HEK293 (cell line): ENCODE data around the gene ZBP1.

Experiments used
- CTCF ChIA-PET: fragments of 350-600 bp; formaldehyde crosslinking; extraction: SDS; loops from one replicate; lab custom pipeline; 2021; ENCODE audit warnings: antibody characterized with exemption; lab: Yijun Ruan, JAX
- POLR2A ChIA-PET: fragments of 300-600 bp; formaldehyde crosslinking; extraction: SDS; loops from one replicate; lab custom pipeline; 2020; ENCODE audit warnings: antibody characterized with exemption, inconsistent platforms; lab: Yijun Ruan, JAX
- H3K27ac ChIP-seq: fragments of 200-500 bp; sonication (Bioruptor generic); 2 replicates; pipeline ENCODE4 v1.5.1; 2014; ENCODE audit warnings: low read depth, low read length, control low read depth, inconsistent platforms; ENCODE audit errors: extremely low read depth
- H3K36me3 ChIP-seq, 2 experiments: fragments of 200-500 bp in 1 of 2; sonication (Bioruptor generic) in 1 of 2; 1 replicate in 1 of 2; 2 replicates in 1 of 2; pipeline ENCODE4 v1.5.1; 2014 to 2017; ENCODE audit warnings: inconsistent platforms in 2 of 2, low read length in 2 of 2; ENCODE audit not compliant: control insufficient read depth in 2 of 2, insufficient read depth in 1 of 2
- H3K4me1 ChIP-seq: fragments of 200-500 bp; sonication (Bioruptor generic); 2 replicates; pipeline ENCODE4 v1.5.1; 2014; ENCODE audit warnings: mild to moderate bottlenecking, low read length, inconsistent platforms; ENCODE audit not compliant: control insufficient read depth, insufficient read depth
- H3K4me3 ChIP-seq: 2 replicates; pipeline ENCODE4 v1.5.1; 2011; ENCODE audit warnings: low read depth, mild to moderate bottlenecking, control low read depth, low read length, moderate library complexity
- H3K9me3 ChIP-seq: fragments of 200-500 bp; sonication (Bioruptor generic); 2 replicates; pipeline ENCODE4 v1.5.1; 2014; ENCODE audit warnings: low read depth, low read length, inconsistent platforms; ENCODE audit not compliant: control insufficient read depth, insufficient read depth
- BCL6B ChIP-seq: fragments of 450-650 bp; formaldehyde crosslinking; IDR thresholded peaks from 2 replicates; pipeline ENCODE4 v1.5.1; 2017; ENCODE audit warnings: missing biosample characterization, missing genetic modification characterization
- GLIS1 ChIP-seq: fragments of 450-650 bp; formaldehyde crosslinking; IDR thresholded peaks from 2 replicates; pipeline ENCODE4 v1.5.1; 2016; ENCODE audit warnings: missing biosample characterization, missing genetic modification characterization
- HOXD13 ChIP-seq: sonication (generic); formaldehyde crosslinking; IDR thresholded peaks from 2 replicates; pipeline ENCODE4 v1.8.0; 2022; ENCODE audit warnings: missing genetic modification reagents, borderline replicate concordance
- KLF1 ChIP-seq: fragments of 450-650 bp; formaldehyde crosslinking; IDR thresholded peaks from 2 replicates; pipeline ENCODE4 v1.5.1; 2016; ENCODE audit warnings: missing biosample characterization, missing genetic modification characterization
- KLF9 ChIP-seq: fragments of 450-650 bp; formaldehyde crosslinking; IDR thresholded peaks from 2 replicates; pipeline ENCODE4 v1.5.1; 2016; ENCODE audit warnings: missing biosample characterization, missing genetic modification characterization, low read depth
- PRDM6 ChIP-seq: fragments of 450-650 bp; formaldehyde crosslinking; IDR thresholded peaks from 2 replicates; pipeline ENCODE4 v1.5.1; 2017; ENCODE audit warnings: missing biosample characterization, missing genetic modification characterization
- REPIN1 ChIP-seq: fragments of 450-650 bp; formaldehyde crosslinking; IDR thresholded peaks from 2 replicates; pipeline ENCODE4 v1.5.1; 2017; ENCODE audit warnings: missing biosample characterization, missing genetic modification characterization, low read depth
- SALL2 ChIP-seq: fragments of 450-650 bp; formaldehyde crosslinking; IDR thresholded peaks from 2 replicates; pipeline ENCODE4 v1.5.0; 2017; ENCODE audit warnings: missing biosample characterization, mild to moderate bottlenecking, missing genetic modification characterization, borderline replicate concordance
- SCRT2 ChIP-seq: fragments of 450-650 bp; formaldehyde crosslinking; IDR thresholded peaks from 2 replicates; pipeline ENCODE4 v1.5.1; 2016; ENCODE audit warnings: missing biosample characterization, missing genetic modification characterization
- SP3 ChIP-seq: fragments of 450-650 bp; formaldehyde crosslinking; IDR thresholded peaks from 2 replicates; pipeline ENCODE4 v1.5.1; 2016; ENCODE audit warnings: missing biosample characterization, missing genetic modification characterization
- SP7 ChIP-seq: fragments of 450-650 bp; formaldehyde crosslinking; IDR thresholded peaks from 2 replicates; pipeline ENCODE4 v1.5.1; 2016; ENCODE audit warnings: missing biosample characterization, missing genetic modification characterization
- ZBTB10 ChIP-seq: fragments of 450-650 bp; formaldehyde crosslinking; IDR thresholded peaks from 2 replicates; pipeline ENCODE4 v1.5.1; 2016; ENCODE audit warnings: missing biosample characterization, missing genetic modification characterization
- ZBTB20 ChIP-seq: fragments of 450-650 bp; formaldehyde crosslinking; IDR thresholded peaks from 2 replicates; pipeline ENCODE4 v1.5.1; 2016; ENCODE audit warnings: missing biosample characterization, missing genetic modification characterization
- ZIC2 ChIP-seq: fragments of 450-650 bp; formaldehyde crosslinking; IDR thresholded peaks from 2 replicates; pipeline ENCODE4 v1.5.1; 2016; ENCODE audit warnings: missing biosample characterization, missing genetic modification characterization
- ZNF112 ChIP-seq: fragments of 450-650 bp; formaldehyde crosslinking; IDR thresholded peaks from 2 replicates; pipeline ENCODE4 v1.5.0; 2017; ENCODE audit warnings: missing biosample characterization, missing genetic modification characterization
- ZNF146 ChIP-seq: fragments of 450-650 bp; formaldehyde crosslinking; IDR thresholded peaks from 2 replicates; pipeline ENCODE4 v1.5.1; 2016; ENCODE audit warnings: missing biosample characterization, missing genetic modification characterization
- ZNF211 ChIP-seq: fragments of 450-650 bp; formaldehyde crosslinking; IDR thresholded peaks from 2 replicates; pipeline ENCODE4 v1.5.1; 2016; ENCODE audit warnings: low read depth, missing biosample characterization, missing genetic modification characterization
- ZNF223 ChIP-seq: fragments of 450-650 bp; formaldehyde crosslinking; IDR thresholded peaks from 2 replicates; pipeline ENCODE4 v1.5.1; 2016; ENCODE audit warnings: missing biosample characterization, missing genetic modification characterization
- ZNF354C ChIP-seq: fragments of 450-650 bp; formaldehyde crosslinking; IDR thresholded peaks from 2 replicates; pipeline ENCODE4 v1.5.1; 2016; ENCODE audit warnings: missing biosample characterization, missing genetic modification characterization, low read depth, borderline replicate concordance
- ZNF433 ChIP-seq: fragments of 450-650 bp; formaldehyde crosslinking; IDR thresholded peaks from 2 replicates; pipeline ENCODE4 v1.5.1; 2016; ENCODE audit warnings: missing biosample characterization, missing genetic modification characterization, low read depth
- ZNF600 ChIP-seq: fragments of 450-650 bp; formaldehyde crosslinking; IDR thresholded peaks from 2 replicates; pipeline ENCODE4 v1.5.1; 2016; ENCODE audit warnings: missing biosample characterization, missing genetic modification characterization
- ZNF624 ChIP-seq: fragments of 450-650 bp; formaldehyde crosslinking; IDR thresholded peaks from 2 replicates; pipeline ENCODE4 v1.5.1; 2017; ENCODE audit warnings: missing biosample characterization, missing genetic modification characterization
- ZNF629 ChIP-seq: fragments of 450-650 bp; formaldehyde crosslinking; IDR thresholded peaks from 2 replicates; pipeline ENCODE4 v1.5.1; 2017; ENCODE audit warnings: missing biosample characterization, missing genetic modification characterization
- ZNF639 ChIP-seq: fragments of 450-650 bp; formaldehyde crosslinking; IDR thresholded peaks from 2 replicates; pipeline ENCODE4 v1.5.1; 2016; ENCODE audit warnings: missing biosample characterization, missing genetic modification characterization
- ZNF792 ChIP-seq: fragments of 450-650 bp; formaldehyde crosslinking; IDR thresholded peaks from 2 replicates; pipeline ENCODE4 v1.5.1; 2016; ENCODE audit warnings: missing biosample characterization, missing genetic modification characterization
- ZSCAN16 ChIP-seq: fragments of 450-650 bp; formaldehyde crosslinking; IDR thresholded peaks from 2 replicates; pipeline ENCODE4 v1.5.1; 2016; ENCODE audit warnings: missing biosample characterization, missing genetic modification characterization

The ZBP1 gene

GRCh38 chr20:57567471-57568079, 52.7 kb downstream of the ZBP1 start:
- TF ChIP-seq ZNF624 (tag by site-specific recombination) (no peak), ZBTB20 (no peak), ZNF211 (tag by site-specific recombination) (no peak), SALL2 (no peak), ZIC2 (tag by site-specific recombination) (no peak), HOXD13 (CRISPR knock-in tag) (no peak), ZSCAN16 (tag by site-specific recombination) (no peak), SCRT2 (tag by site-specific recombination) (no peak), ZBTB10 (no peak), ZNF223 (no peak), ZNF354C (no peak), ZNF433 (tag by site-specific recombination) (no peak), GLIS1 (tag by site-specific recombination) (no peak), ZNF600 (tag by site-specific recombination) (no peak), SP3 (no peak), ZNF629 (tag by site-specific recombination) (no peak)
- no peaks in the 10 kb centered on the region for H3K4me1 ChIP-seq
- H3K36me3 ChIP-seq = peaks cover 0 to 15% of the 10 kb centered on the region in 2 experiments; a peak in 1 of 3 replicates
- H3K27ac ChIP-seq = no peak overlapping the region
- no peak overlapping the region for H3K4me3 ChIP-seq
- POLR2A ChIA-PET = no interaction called here
- no peaks in the 10 kb centered on the region for H3K9me3 ChIP-seq
- CTCF ChIA-PET = interaction anchor here (0.8 kb wide), 1 partner anchor 16 kb away, joined by 4 read pairs; no protein-coding TSS in a partner anchor

- H3K27ac ChIP-seq = no peak overlapping the region
- H3K36me3 ChIP-seq = peaks cover 0 to 15% of the 10 kb centered on the region in 2 experiments; a peak in 1 of 3 replicates
- POLR2A ChIA-PET = no interaction called here
- CTCF ChIA-PET = interaction anchor here (1.0 to 3.1 kb wide), 2 partner anchors 7 to 521 kb away, joined by 3 to 11 read pairs; no protein-coding TSS in a partner anchor
- H3K9me3 ChIP-seq = no peaks in the 10 kb centered on the region
- TF ChIP-seq REPIN1 (no peak), KLF1 (tag by site-specific recombination) (0 out of 2 replicates have a peak, but pooled peaks have one; percentile 31), BCL6B (no peak)
- no peak overlapping the region for H3K4me3 ChIP-seq
- no peaks in the 10 kb centered on the region for H3K4me1 ChIP-seq
These were observed 53.3 kb downstream of the ZBP1 start for GRCh38 chr20:57566803-57567459.

- Histone ChIP-seq H3K36me3 (peaks cover 0 to 15% of the 10 kb centered on the region in 2 experiments; a peak in 1 of 3 replicates), H3K4me1 (no peaks in the 10 kb centered on the region), H3K4me3 (no peak overlapping the region), H3K9me3 (no peaks in the 10 kb centered on the region), H3K27ac (no peak overlapping the region)
- ChIA-PET POLR2A (no interaction called here), CTCF (interaction anchor here (1.0 to 3.1 kb wide), 2 partner anchors 8 to 521 kb away, joined by 3 to 11 read pairs; no protein-coding TSS in a partner anchor)
- TF ChIP-seq PRDM6 (tag by site-specific recombination) (no peak), ZNF792 (tag by site-specific recombination) (no peak), ZNF146 (tag by site-specific recombination) (no peak), SP7 (tag by site-specific recombination) (no peak), ZNF112 (tag by site-specific recombination) (no peak), ZNF639 (no peak), KLF9 (tag by site-specific recombination) (no peak)
These were observed 53.8 kb downstream of the ZBP1 start for GRCh38 chr20:57566399-57566798.
